ENCODE data around the gene PNPLA5. TPM values are rescaled to one million over a fixed set of nuclear protein-coding genes. Genes with fewer than 3 reads are reported as not detected.

PNPLA5 gene
- total and polyA plus RNA-seq, 2 of the 8 experiments (the other 6 are each of a cell fraction or from before 2014, with no cell fraction given) = 3.9 to 6.8 TPM

DNA sequence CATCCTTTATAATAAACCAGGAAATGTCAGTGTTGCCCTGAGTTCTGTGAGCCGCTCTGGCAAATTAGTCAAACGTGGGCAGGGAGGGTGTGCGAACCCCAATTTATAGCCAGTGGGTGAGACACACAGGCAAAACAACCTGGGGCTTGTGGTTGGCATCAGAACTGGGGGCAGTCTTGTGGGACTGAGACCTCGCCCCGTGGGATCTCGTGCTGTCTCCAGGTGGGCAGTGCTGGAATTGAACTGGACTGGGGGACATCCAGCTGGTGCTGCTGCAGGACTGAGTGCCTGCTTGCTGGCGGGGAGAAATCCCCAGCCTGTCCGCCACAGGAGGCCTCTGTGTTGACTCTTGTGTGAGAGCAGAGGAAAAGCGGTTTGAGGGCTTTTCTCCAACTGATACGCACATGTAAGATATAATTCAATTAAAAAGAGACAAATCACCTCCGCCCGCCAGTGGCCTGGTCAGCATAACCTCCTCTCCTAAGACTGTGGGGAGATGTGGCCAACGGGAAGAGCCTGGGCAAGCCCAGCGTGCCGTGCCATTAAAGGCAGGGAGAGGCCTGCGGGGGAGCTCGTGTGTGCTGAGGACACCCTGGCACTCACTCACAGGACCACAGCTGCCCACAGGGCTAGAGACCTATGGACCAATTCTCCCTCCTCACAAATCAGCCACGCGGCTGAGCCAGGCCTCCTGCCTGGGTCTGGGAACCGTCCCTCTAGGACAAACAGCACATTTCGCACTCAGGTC, 47.9 kb downstream of the PNPLA5 start (continued):
- no peak for TF ChIP-seq KDM4A (IDR thresholded peaks at IDR 0.05; ENCODE audit: low read depth, low read length, severe bottlenecking)
- TF ChIP-seq TAF7 (optimal IDR thresholded peaks at IDR 0.05; ENCODE audit: borderline replicate concordance, low read depth, low read length) = no peak
